GM21367 (cell line): Measurements from ENCODE around the gene CARMIL3.

Experiments used
- ATAC-seq: cut with Tn5 transposase; IDR thresholded peaks from one replicate; pipeline ENCODE4 v1.9.1; 2021; ENCODE audit not compliant: unreplicated experiment

Gene CARMIL3

GRCh38 chr14:24074625-24075484, 23.0 kb downstream of the CARMIL3 start:
- ATAC-seq, result no peak

GRCh38 chr14:24075485-24076301, 23.9 kb downstream of the CARMIL3 start:
- ATAC-seq, result no peak

- no peak for ATAC-seq
These were observed 24.4 kb downstream of the CARMIL3 start for GRCh38 chr14:24076302-24076601.

GRCh38 chr14:24077086-24077485, 25.3 kb downstream of the CARMIL3 start:
- no peak for ATAC-seq

- no peak for ATAC-seq
These were observed 26.3 kb downstream of the CARMIL3 start for GRCh38 chr14:24078146-24078545.

- no peak for ATAC-seq
These were observed 27.8 kb downstream of the CARMIL3 start for GRCh38 chr14:24079491-24080141.

GRCh38 chr14:24080142-24080530, 28.3 kb downstream of the CARMIL3 start:
- no peak for ATAC-seq

- ATAC-seq, result peak; percentile 88
These were observed 29.3 kb downstream of the CARMIL3 start for GRCh38 chr14:24080888-24081738.

GRCh38 chr14:24081739-24082211, 30.0 kb downstream of the CARMIL3 start:
- no peak for ATAC-seq

- ATAC-seq, result no peak
These were observed 30.7 kb downstream of the CARMIL3 start for GRCh38 chr14:24082411-24083080.

GRCh38 chr14:24083462-24083861, 31.7 kb downstream of the CARMIL3 start:
- no peak for ATAC-seq

- ATAC-seq, result no peak
These were observed 32.6 kb downstream of the CARMIL3 start for GRCh38 chr14:24084440-24084839.

- no peak for ATAC-seq
These were observed 33.4 kb downstream of the CARMIL3 start for GRCh38 chr14:24085215-24085614.

- ATAC-seq, result no peak
These were observed 34.6 kb downstream of the CARMIL3 start for GRCh38 chr14:24086193-24086955.

GRCh38 chr14:24087004-24087403, 35.2 kb downstream of the CARMIL3 start:
- ATAC-seq, result no peak

- ATAC-seq, result no peak
These were observed 36.3 kb downstream of the CARMIL3 start for GRCh38 chr14:24088095-24088494.

GRCh38 chr14:24089890-24090289, 38.1 kb downstream of the CARMIL3 start:
- ATAC-seq, result no peak

GRCh38 chr14:24092110-24092504, 40.3 kb downstream of the CARMIL3 start:
- ATAC-seq, result no peak

- no peak for ATAC-seq
These were observed 40.8 kb downstream of the CARMIL3 start for GRCh38 chr14:24092505-24093206.
